HG03457 (cell line): ENCODE results near the gene SSMEM1.
"Not testable (repeated sequence)": the region's sequence is repeated elsewhere in the genome, so short reads cannot be mapped to it uniquely, and the experiment has no call there.

Experiments
- ATAC-seq: cut with Tn5 transposase; IDR thresholded peaks from one replicate; pipeline ENCODE4 v1.9.1; 2021; ENCODE audit warnings: moderate number of reproducible peaks; ENCODE audit not compliant: unreplicated experiment

Gene SSMEM1

DNA sequence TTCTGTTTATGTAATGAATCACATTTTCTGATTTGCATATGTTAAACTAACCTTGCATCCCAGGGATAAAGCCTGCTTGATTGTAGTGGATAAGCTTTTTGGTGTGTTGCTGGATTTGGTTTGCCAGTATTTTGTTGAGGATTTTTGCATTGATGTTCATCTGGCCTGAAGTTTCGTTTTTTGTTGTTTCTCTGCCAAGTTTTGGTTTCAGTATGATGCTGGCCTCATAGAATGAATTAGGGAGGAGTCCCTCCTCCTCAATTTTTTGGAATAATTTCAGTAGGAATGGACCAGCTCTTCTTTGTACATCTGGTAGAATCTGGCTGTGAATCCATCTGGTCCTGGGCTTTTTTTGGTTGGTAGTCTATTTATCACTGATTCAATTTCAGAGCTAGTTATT lies 35.8 kb downstream of the SSMEM1 start:
- not testable (repeated sequence) for ATAC-seq

DNA sequence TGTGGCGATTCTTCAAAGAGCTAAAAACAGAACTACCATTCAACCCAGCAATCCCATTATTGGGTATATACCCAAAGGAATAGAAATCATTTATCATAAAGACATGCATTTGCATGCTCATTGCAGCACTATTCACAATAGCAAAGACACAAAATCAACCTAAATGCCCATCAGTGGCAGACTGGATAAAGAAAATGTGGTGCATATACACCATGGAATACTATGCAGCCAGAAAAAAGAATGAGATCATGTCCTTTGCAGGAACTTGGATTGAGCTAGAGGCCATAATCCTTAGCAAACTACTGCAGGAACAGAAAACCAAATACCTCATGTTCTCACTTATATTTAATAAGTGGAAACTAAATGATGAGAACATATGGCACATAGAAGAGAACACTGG lies 38.8 kb downstream of the SSMEM1 start:
- not testable (repeated sequence) for ATAC-seq

GRCh38 chr7:130248842-130249241 lies 41.2 kb downstream of the SSMEM1 start:
- ATAC-seq: not testable (repeated sequence)

DNA sequence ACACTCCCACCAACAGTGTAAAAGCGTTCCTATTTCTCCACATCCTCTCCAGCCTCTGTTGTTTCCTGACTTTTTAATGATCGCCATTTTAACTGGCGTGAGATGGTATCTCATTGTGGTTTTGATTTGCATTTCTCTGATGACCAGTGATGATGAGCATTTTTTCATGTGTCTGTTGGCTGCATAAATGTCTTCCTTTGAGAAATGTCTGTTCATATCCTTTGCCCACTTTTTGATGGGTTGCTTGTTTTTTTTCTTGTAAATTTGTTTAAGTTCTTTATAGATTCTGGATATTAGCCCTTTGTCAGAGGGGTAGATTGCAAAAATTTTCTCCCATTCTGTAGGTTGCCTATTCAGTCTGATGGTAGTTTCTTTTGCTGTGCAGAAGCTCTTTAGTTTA lies 42.0 kb downstream of the SSMEM1 start:
- ATAC-seq: not testable (repeated sequence)

- no peak for ATAC-seq
Measured at GRCh38 chr7:130254555-130254954, 46.9 kb downstream of the SSMEM1 start.

DNA sequence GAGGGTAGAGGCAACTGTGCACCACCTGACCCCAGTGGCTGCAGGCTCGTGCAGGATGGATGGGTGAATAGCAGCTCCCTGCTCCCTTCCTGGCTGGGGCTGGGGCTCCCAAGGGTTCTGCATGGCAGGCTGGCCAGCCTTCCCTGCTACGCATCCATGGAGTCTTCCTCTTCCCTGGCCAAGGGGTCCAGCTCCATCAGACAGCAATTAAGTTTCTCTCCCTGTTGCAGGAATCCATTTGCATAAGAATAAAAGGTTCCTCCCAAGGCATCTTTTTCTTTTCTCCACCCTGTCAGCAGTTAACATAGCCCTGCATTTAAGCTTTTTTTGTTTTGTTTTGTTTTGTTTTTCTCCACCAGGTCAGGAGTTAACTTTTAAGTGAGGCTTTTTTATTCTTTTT lies 49.0 kb downstream of the SSMEM1 start:
- no peak for ATAC-seq

DNA sequence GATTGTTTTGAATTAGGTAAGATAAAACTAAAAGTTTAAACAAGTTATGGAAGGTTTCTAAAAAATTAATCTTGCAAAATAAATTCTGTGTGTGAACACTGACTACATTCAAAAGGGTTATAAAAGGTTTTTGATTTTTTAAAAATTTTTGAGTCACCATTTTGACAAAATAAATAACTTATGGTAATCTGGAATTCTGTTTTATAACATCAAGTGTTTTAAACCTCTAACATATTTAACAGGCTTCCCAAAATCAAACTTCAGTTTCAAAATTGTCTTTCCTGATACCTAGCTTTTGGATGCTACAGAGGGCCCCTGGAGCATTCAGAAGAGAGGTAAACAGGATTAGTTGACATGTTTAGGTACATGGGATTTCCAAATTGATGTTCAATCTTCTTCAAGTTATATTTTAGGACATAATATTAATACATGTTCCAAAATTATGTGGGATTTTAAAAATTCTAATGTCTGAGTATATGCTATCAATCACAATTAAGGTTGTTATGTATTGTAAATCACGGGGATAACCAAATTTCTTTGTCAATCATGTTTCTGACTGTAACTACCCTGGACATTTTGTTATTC lies 50.9 kb downstream of the SSMEM1 start:
- ATAC-seq: no peak

- no peak for ATAC-seq
Measured at GRCh38 chr7:130262448-130262847, 54.8 kb downstream of the SSMEM1 start.

DNA sequence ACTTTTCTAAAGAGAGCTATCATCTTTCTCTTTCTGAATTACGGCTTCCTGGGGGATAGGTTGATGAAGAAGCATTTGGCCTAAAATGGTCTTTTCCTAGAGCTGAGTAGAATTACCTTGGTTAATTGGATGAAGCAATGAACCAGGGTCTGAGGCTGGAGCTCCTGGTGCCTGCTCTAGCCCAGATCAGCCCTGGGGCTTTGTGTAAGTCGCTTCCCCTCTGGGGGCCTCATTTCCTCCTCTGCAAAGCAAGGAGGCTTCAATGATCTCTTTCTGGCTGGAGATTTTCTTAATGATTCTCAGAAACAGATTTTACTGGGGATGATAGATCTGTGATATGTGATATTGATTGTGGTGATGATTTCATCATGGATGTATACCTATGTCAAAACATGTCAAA lies 55.5 kb downstream of the SSMEM1 start:
- no peak for ATAC-seq
